Neural progenitor cell (in vitro differentiated cells): ENCODE results near the gene PKP3. TPM values are rescaled to one million over a fixed set of nuclear protein-coding genes. Genes with fewer than 3 reads are reported as not detected.
A peak's percentile ranks its signal among the peaks of the same experiment; 100 is the strongest.

Experiments used
- DNase-seq: peaks from one replicate; pipeline ENCODE4 v3.0.0-alpha.2; 2016; ENCODE audit warnings: low spot score
- H2AFZ ChIP-seq: fragments of 200-600 bp; sonication (generic); replicated peaks from 2 replicates; pipeline ENCODE4 v1.6.1; 2016; ENCODE audit warnings: antibody characterized with exemption
- H3F3A ChIP-seq: fragments of 200-600 bp; sonication (generic); 2 replicates; pipeline ENCODE4 v1.6.1; 2016; ENCODE audit warnings: antibody characterized with exemption, low read depth
- H3K27ac ChIP-seq: fragments of 200-600 bp; sonication (generic); 2 replicates; pipeline ENCODE4 v1.5.1; 2016; ENCODE audit warnings: mild to moderate bottlenecking
- H3K27me3 ChIP-seq: fragments of 200-600 bp; sonication (generic); 2 replicates; pipeline ENCODE4 v1.6.1; 2016; ENCODE audit warnings: mild to moderate bottlenecking, moderate library complexity
- H3K36me3 ChIP-seq: fragments of 200-600 bp; sonication (generic); 2 replicates; pipeline ENCODE4 v1.5.1; 2016
- H3K4me1 ChIP-seq: fragments of 200-600 bp; sonication (generic); 2 replicates; pipeline ENCODE4 v1.6.1; 2016; ENCODE audit warnings: mixed run types
- H3K4me2 ChIP-seq: fragments of 200-600 bp; sonication (generic); 2 replicates; pipeline ENCODE4 v1.6.1; 2016
- H3K4me3 ChIP-seq: fragments of 200-600 bp; sonication (generic); 2 replicates; pipeline ENCODE4 v1.5.1; 2016
- H3K79me2 ChIP-seq: fragments of 200-600 bp; sonication (generic); 2 replicates; pipeline ENCODE4 v1.6.1; 2016; ENCODE audit warnings: low read depth
- H3K9ac ChIP-seq: fragments of 200-600 bp; sonication (generic); 2 replicates; pipeline ENCODE4 v1.6.1; 2016
- H3K9me3 ChIP-seq: fragments of 200-600 bp; sonication (generic); 2 replicates; pipeline ENCODE4 v1.5.1; 2016; ENCODE audit warnings: low read depth
- H4K20me1 ChIP-seq: fragments of 200-600 bp; sonication (generic); 2 replicates; pipeline ENCODE4 v1.6.1; 2016; ENCODE audit warnings: low read depth
- H3K27ac Mint-ChIP-seq: 3 replicates; pipeline ENCODE4 v1.8.0; 2021; ENCODE audit warnings: mixed read lengths
- H3K27me3 Mint-ChIP-seq: 2 replicates; pipeline ENCODE4 v1.8.0; 2022; ENCODE audit warnings: low read depth, mild to moderate bottlenecking, inconsistent platforms, moderate library complexity, mixed read lengths; ENCODE audit not compliant: insufficient read depth
- H3K36me3 Mint-ChIP-seq: 3 replicates; pipeline ENCODE4 v1.8.0; 2021; ENCODE audit warnings: mixed read lengths
- H3K4me1 Mint-ChIP-seq: 3 replicates; pipeline ENCODE4 v1.8.0; 2021; ENCODE audit warnings: mixed read lengths
- H3K4me3 Mint-ChIP-seq: 3 replicates; pipeline ENCODE4 v1.8.0; 2021; ENCODE audit warnings: mild to moderate bottlenecking, moderate library complexity, mixed read lengths
- H3K9me3 Mint-ChIP-seq: 3 replicates; pipeline ENCODE4 v1.8.0; 2020; ENCODE audit warnings: mixed read lengths
- CTCF ChIP-seq: fragments of 200-600 bp; sonication (generic); IDR thresholded peaks from 2 replicates; pipeline ENCODE4 v1.5.1; 2017; ENCODE audit warnings: antibody characterized with exemption, mild to moderate bottlenecking
- EZH2 ChIP-seq: fragments of 200-600 bp; sonication (generic); IDR thresholded peaks from 2 replicates; pipeline ENCODE4 v1.6.1; 2017; ENCODE audit warnings: antibody characterized with exemption, mild to moderate bottlenecking, moderate library complexity
- EZH2phosphoT487 ChIP-seq: fragments of 200-600 bp; sonication (generic); IDR thresholded peaks from 2 replicates; pipeline ENCODE4 v1.6.1; 2017; ENCODE audit warnings: antibody characterized with exemption
- total RNA-seq: library from RNA; depleted of rRNA; stranded (reverse); fragments of >200 nt; gene quantifications from 2 replicates; pipeline ENCODE4 v1.2.3, GENCODE V29; 2015; ENCODE audit warnings: low replicate concordance

The PKP3 gene
- total RNA-seq, 1 donor from 2014 or later, result 8.5 TPM

- H4K20me1 ChIP-seq, result no peaks in the 10 kb centered on the region
- peaks cover 19% of the 10 kb centered on the region for H3K27me3 ChIP-seq
- H3K27ac Mint-ChIP-seq, result peak overlapping the region; percentile 72
- peaks cover 4% of the 10 kb centered on the region for H3F3A ChIP-seq
- H3K9ac ChIP-seq, result no peak overlapping the region
- no peak for DNase-seq
- H2AFZ ChIP-seq, result no peak overlapping the region
- no peaks in the 10 kb centered on the region for H3K4me1 ChIP-seq
- H3K27ac ChIP-seq, result no peak overlapping the region
- no peak overlapping the region for H3K4me2 ChIP-seq
- H3K4me1 Mint-ChIP-seq, result no peaks in the 10 kb centered on the region
- peaks cover 7% of the 10 kb centered on the region for H3K27me3 Mint-ChIP-seq
- no peaks in the 10 kb centered on the region for H3K9me3 ChIP-seq
- H3K79me2 ChIP-seq, result no peaks in the 10 kb centered on the region
- no peaks in the 10 kb centered on the region for H3K9me3 Mint-ChIP-seq
- TF ChIP-seq CTCF, result no peak
- TF ChIP-seq EZH2, result no peak
- TF ChIP-seq EZH2phosphoT487, result no peak
- H3K4me3 Mint-ChIP-seq, result peak overlapping the region; percentile 71
- no peaks in the 10 kb centered on the region for H3K36me3 Mint-ChIP-seq
- no peaks in the 10 kb centered on the region for H3K36me3 ChIP-seq
- no peak overlapping the region for H3K4me3 ChIP-seq
These were observed 11.4 kb downstream of the PKP3 start for GRCh38 chr11:405323-405953.

GRCh38 chr11:405954-406795 is 12.2 kb downstream of the PKP3 start:
- no peak overlapping the region for H2AFZ ChIP-seq
- H3K9ac ChIP-seq, result no peak overlapping the region
- Mint-ChIP-seq H3K4me1 (no peaks in the 10 kb centered on the region), H3K27ac (no peak overlapping the region), H3K27me3 (peaks cover 7% of the 10 kb centered on the region), H3K36me3 (no peaks in the 10 kb centered on the region), H3K9me3 (no peaks in the 10 kb centered on the region), H3K4me3 (peak overlapping the region; percentile 41)
- H3K27ac ChIP-seq, result no peak overlapping the region
- TF ChIP-seq EZH2, result no peak
- no peak for TF ChIP-seq CTCF
- TF ChIP-seq EZH2phosphoT487, result no peak
- peak overlapping the region; percentile 46 for H3K4me3 ChIP-seq
- H3K4me2 ChIP-seq, result peak overlapping the region; percentile 67
- peaks cover 19% of the 10 kb centered on the region for H3K27me3 ChIP-seq
- no peaks in the 10 kb centered on the region for H4K20me1 ChIP-seq
- no peaks in the 10 kb centered on the region for H3K36me3 ChIP-seq
- no peaks in the 10 kb centered on the region for H3K79me2 ChIP-seq
- H3F3A ChIP-seq, result peaks cover 4% of the 10 kb centered on the region
- DNase-seq, result no peak
- no peaks in the 10 kb centered on the region for H3K9me3 ChIP-seq
- no peaks in the 10 kb centered on the region for H3K4me1 ChIP-seq

- H3K9ac ChIP-seq, result no peak overlapping the region
- H3K9me3 Mint-ChIP-seq, result no peaks in the 10 kb centered on the region
These were observed 13.0 kb downstream of the PKP3 start for GRCh38 chr11:406796-407650.

More at GRCh38 chr11:406796-407650, 13.0 kb downstream of the PKP3 start:
- TF ChIP-seq EZH2 (no peak), EZH2phosphoT487 (no peak), CTCF (no peak)
- peak; percentile 90 for DNase-seq
- Histone ChIP-seq H3F3A (peaks cover 4% of the 10 kb centered on the region), H4K20me1 (no peaks in the 10 kb centered on the region), H2AFZ (no peak overlapping the region), H3K79me2 (no peaks in the 10 kb centered on the region), H3K36me3 (no peaks in the 10 kb centered on the region), H3K27ac (no peak overlapping the region), H3K4me1 (no peaks in the 10 kb centered on the region), H3K4me2 (peak overlapping the region; percentile 67), H3K27me3 (peaks cover 19% of the 10 kb centered on the region), H3K4me3 (peak overlapping the region; percentile 46), H3K9me3 (no peaks in the 10 kb centered on the region)
- H3K27me3 Mint-ChIP-seq, result peaks cover 7% of the 10 kb centered on the region
- H3K4me1 Mint-ChIP-seq, result no peaks in the 10 kb centered on the region
- no peaks in the 10 kb centered on the region for H3K36me3 Mint-ChIP-seq
- H3K27ac Mint-ChIP-seq, result no peak overlapping the region
- no peak overlapping the region for H3K4me3 Mint-ChIP-seq
